GM12801 (cell line): Measurements from ENCODE around the gene SLC27A1.

Experiments
- TF ChIP-seq, protein P1 (sequence below): IDR thresholded peaks from one replicate; pipeline ENCODE4 v1.5.1; 2011; ENCODE audit warnings: control low read depth; ENCODE audit not compliant: insufficient read length; ENCODE audit errors: extremely low read depth

The SLC27A1 gene

DNA sequence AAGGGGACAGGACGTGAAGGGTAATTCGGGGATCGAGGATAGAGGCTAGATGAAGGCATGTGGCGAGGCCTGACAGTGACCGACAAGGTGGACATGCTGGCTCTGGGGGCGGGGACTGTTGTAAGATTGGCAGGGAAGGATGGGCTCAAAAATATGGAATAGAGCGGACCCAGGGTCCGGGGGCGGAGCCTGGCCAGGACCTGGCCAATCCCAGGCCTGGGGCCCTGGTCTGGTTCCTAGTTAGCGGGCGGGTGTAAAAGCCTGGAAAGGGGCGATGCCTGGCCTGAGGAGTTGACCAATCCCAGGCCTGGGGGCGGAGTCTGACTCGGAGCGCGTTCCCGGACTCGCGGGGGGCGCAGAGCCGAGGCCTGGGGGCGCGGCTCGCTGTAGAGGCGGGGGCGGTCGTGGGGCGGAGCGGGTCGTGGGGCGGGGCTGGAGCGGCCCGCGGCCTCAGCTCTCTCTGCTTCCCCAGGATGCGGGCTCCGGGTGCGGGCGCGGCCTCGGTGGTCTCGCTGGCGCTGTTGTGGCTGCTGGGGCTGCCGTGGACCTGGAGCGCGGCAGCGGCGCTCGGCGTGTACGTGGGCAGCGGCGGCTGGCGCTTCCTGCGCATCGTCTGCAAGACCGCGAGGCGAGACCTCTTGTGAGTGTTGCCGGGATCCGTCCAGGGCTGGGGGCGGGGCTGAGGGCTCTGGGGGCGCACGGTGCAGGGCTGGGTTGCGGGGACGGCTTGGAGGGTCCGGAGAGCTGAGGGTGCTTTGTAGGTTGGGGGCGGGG, at the start of gene SLC27A1:
Gene SLC27A1, plus strand, starts transcription at position 457 of the 774 bp plus-strand sequence. Its CDS starts 17 bp downstream, at position 474.
- TF ChIP-seq, protein P1, sequence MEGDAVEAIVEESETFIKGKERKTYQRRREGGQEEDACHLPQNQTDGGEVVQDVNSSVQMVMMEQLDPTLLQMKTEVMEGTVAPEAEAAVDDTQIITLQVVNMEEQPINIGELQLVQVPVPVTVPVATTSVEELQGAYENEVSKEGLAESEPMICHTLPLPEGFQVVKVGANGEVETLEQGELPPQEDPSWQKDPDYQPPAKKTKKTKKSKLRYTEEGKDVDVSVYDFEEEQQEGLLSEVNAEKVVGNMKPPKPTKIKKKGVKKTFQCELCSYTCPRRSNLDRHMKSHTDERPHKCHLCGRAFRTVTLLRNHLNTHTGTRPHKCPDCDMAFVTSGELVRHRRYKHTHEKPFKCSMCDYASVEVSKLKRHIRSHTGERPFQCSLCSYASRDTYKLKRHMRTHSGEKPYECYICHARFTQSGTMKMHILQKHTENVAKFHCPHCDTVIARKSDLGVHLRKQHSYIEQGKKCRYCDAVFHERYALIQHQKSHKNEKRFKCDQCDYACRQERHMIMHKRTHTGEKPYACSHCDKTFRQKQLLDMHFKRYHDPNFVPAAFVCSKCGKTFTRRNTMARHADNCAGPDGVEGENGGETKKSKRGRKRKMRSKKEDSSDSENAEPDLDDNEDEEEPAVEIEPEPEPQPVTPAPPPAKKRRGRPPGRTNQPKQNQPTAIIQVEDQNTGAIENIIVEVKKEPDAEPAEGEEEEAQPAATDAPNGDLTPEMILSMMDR: no peak

DNA sequence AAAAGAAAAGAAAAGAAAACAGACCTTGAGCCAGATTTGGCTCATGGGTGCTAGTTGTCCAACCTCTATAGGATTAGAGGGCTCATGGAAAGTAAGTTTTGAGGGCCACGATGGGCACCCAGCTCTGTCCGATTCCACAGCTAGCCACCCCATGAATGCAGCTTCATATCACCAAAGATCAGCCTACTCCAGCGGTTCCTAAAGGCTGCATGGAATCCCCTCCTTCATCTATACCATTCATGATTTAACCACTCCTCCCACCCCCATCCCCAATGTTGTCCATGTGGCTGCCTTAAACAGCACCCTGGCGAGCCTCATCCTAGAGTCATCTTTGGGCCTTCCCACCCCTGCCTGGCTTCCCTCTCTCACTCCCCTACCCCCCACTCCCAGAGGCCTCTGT, 48.4 kb upstream of the SLC27A1 start:
- TF ChIP-seq, protein P1: no peak

DNA sequence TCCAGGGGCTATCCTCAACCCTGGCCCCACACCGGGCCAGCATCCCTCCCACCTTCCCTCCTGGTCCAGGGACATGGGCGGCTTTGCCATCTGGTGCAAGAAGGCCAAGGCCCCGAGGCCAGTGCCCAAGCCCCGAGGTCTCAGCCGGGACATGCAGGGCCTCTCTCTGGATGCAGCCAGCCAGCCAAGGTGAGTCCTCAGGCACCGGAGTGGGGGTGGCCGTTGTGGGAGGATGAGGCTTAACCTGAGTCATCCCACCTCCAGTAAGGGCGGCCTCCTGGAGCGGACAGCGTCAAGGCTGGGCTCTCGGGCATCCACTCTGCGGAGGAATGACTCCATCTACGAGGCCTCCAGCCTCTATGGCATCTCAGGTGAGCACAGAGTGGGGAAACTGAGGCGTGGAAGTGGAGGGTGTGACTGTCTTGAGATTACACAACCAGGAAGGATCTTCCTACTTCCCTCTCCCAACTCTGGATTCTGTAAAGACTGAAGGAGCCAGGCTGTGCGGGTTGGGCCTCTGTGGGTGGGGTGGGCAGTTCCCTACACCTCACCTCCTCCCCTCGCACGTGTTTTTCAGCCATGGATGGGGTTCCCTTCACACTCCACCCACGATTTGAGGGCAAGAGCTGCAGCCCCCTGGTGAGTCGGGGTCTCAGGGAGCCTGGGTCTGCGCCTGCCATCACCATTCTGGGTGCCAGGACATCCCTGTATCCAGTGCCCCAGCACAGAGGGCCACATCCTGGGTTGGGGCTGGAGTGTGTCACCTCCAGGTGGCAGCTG, 46.7 kb upstream of the SLC27A1 start:
- TF ChIP-seq, protein P1: no peak

DNA sequence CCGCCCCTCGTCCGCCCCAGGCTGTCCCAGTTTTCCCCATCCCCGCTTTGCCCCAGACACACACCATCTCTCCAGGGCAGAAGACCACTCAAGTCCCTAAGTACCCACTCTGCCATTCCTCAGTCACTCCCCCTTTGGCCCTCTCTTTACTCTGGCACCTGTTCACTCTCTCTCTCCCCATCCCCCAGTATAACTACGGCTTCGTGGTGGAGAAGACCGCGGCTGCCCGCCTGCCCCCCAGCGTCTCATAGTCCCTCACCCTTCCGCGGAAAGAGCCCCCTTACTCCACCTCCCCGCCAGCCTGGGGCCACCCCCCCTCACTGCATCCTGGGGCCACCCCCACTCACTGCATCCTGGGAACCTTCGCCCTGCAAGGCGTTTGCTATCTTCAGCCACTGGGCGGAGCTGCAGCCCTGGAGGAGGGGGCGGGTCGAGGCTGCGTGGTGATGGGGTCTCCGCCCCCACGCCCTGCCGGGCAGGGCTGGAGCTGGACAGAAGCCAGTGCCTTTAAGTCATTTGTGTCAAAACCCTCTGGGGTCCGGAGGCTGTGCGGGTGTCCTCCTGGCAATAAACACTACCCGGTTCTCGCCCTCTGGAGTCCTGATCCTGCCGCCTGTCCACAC, 45.5 kb upstream of the SLC27A1 start:
- TF ChIP-seq, protein P1: no peak

DNA sequence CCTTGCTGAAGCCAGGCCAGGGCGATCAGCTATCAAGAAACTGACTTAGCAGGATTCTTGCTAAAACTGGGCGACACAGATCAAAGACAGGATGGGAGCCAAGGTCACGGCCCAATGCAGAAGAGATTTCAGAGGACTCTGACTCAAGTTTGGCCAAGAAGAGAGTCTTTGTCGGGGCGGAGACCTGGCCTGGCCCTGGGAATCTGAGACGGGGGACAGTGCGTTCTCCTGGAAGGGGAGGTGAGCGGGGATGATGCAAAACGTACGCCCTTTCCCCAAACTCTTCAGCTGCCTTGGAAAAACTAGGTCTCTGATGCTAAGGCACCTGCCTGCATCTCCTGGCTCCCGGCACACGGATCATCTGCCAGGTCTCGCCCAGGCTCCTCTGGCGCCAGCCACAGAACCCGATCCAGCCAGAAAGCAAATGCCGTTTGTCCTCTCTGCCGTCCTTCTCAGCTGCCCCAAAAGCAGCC, 40.6 kb upstream of the SLC27A1 start:
- TF ChIP-seq, protein P1: no peak

DNA sequence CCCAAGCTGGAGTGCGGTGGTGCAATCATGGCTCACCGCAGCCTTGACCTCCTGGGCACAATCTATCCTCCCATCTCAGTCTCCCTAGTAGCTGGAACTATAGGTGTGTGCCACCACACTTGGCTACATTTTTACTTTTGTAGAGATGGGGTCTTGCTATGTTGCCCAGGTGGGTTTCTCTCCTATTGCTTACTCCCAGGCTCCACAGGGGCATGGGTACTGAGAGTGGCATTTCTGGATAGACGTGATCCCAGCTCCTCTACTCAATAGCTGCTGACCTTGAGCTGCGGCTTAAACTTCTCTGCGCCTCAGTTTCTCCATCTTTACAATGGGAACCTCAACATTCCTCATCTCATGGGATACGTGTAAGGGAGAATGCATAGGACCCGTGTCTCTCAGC, 38.9 kb upstream of the SLC27A1 start:
- TF ChIP-seq, protein P1: no peak

DNA sequence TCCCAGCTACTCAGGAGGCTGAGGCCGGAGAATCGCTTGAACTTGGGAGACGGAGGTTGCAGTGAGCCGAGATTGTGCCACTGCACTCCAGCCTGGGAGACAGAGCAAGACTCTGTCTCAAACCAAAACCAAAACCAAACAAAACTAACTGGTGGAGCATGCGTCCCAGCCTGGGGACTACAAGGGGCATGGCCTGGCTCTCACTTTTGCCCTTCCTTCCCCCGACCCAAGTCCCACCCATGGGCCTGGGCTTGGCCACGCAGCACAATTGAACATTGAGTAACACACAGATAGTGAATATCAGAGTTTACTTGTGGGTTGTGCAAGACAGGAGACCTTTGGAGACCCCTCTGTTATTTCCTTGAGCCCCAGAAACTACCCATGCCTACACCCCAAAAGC, 35.1 kb upstream of the SLC27A1 start:
- TF ChIP-seq, protein P1: no peak
